CD4-positive, alpha-beta T cell treated with Interleukin-6 at 100 ng/mL for 8 hours (primary cell): Measurements from ENCODE around the gene PRR20E.
"Not testable (repeated sequence)": the region's sequence is repeated elsewhere in the genome, so short reads cannot be mapped to it uniquely, and the experiment has no call there.

Experiments used
- DNase-seq: peaks from one replicate; pipeline ENCODE4 v3.0.0-alpha.2; 2020; ENCODE audit warnings: mixed read lengths, low spot score

The PRR20E gene

GRCh38 chr13:57166897-57167296, at the start of gene PRR20E:
Gene PRR20E (plus strand): TSS chr13:57167197. CDS start chr13:57167584, 387 bp downstream.
- not testable (repeated sequence) for DNase-seq

GRCh38 chr13:57123681-57124080, 43.3 kb upstream of the PRR20E start:
- DNase-seq = no peak

- no peak for DNase-seq
Measured at GRCh38 chr13:57128909-57129308, 38.1 kb upstream of the PRR20E start.

- no peak for DNase-seq
Measured at GRCh38 chr13:57136093-57136492, 30.9 kb upstream of the PRR20E start.

- DNase-seq = no peak
Measured at GRCh38 chr13:57137585-57137984, 29.4 kb upstream of the PRR20E start.

GRCh38 chr13:57138988-57139387, 28.0 kb upstream of the PRR20E start:
- DNase-seq = no peak

GRCh38 chr13:57139781-57140180, 27.2 kb upstream of the PRR20E start:
- not testable (repeated sequence) for DNase-seq

- DNase-seq = not testable (repeated sequence)
Measured at GRCh38 chr13:57140235-57140968, 26.6 kb upstream of the PRR20E start, which contains the start of gene PRR20A. Gene PRR20A (plus strand): TSS chr13:57140918. CDS start chr13:57141305, 387 bp downstream.

- DNase-seq = not testable (repeated sequence)
Measured at GRCh38 chr13:57147188-57147587, 19.8 kb upstream of the PRR20E start, which contains the start of gene PRR20B. Gene PRR20B (plus strand): TSS chr13:57147488. CDS start chr13:57147875, 387 bp downstream.

GRCh38 chr13:57148106-57148505, 18.9 kb upstream of the PRR20E start:
- not testable (repeated sequence) for DNase-seq

- DNase-seq = not testable (repeated sequence)
Measured at GRCh38 chr13:57153761-57154160, 13.2 kb upstream of the PRR20E start, which contains the start of gene PRR20C. Gene PRR20C (plus strand): TSS chr13:57154061. CDS start chr13:57154448, 387 bp downstream.

GRCh38 chr13:57160332-57160731, 6.7 kb upstream of the PRR20E start, which contains the start of gene PRR20D:
Gene PRR20D (plus strand): TSS chr13:57160632. CDS start chr13:57161019, 387 bp downstream.
- DNase-seq = not testable (repeated sequence)

GRCh38 chr13:57191667-57192066, 24.7 kb downstream of the PRR20E start:
- DNase-seq = no peak

GRCh38 chr13:57212989-57213388, 46.0 kb downstream of the PRR20E start:
- no peak for DNase-seq
